Spleen (tissue), 11 donors: Measurements from ENCODE around the gene RGS9BP. TPM values are rescaled to one million over a fixed set of nuclear protein-coding genes. Genes with fewer than 3 reads are reported as not detected.
A peak's percentile ranks its signal among the peaks of the same experiment; 100 is the strongest.

ENCODE experiments used
- DNase-seq: peaks from one replicate; pipeline ENCODE4 v3.0.0-alpha.2; 2020
- H3K27ac ChIP-seq, 8 donors: fragments of 200-600 bp; sonication (generic) in 7 of 8; 1 replicate in 4 of 8; 2 replicates in 4 of 8; pipeline versions ENCODE4 v1.5.0 to v1.8.0; 2016 to 2021; ENCODE audit warnings: inconsistent platforms in 4 of 8, mild to moderate bottlenecking in 4 of 8, moderate library complexity in 1 of 8
- H3K27me3 ChIP-seq, 7 donors: fragments of 200-600 bp; sonication (generic) in 6 of 7; replicated peaks in 1 of 7; 1 replicate in 4 of 7; 2 replicates in 3 of 7; pipeline versions ENCODE4 v1.5.0 to v1.8.0; 2016 to 2021; ENCODE audit warnings: inconsistent platforms in 3 of 7, mild to moderate bottlenecking in 1 of 7
- H3K36me3 ChIP-seq, 6 donors: fragments of 200-600 bp; sonication (generic) in 5 of 6; 1 replicate in 4 of 6; 2 replicates in 2 of 6; pipeline versions ENCODE4 v1.5.0 to v1.8.0; 2016 to 2021; ENCODE audit warnings: inconsistent platforms in 2 of 6
- H3K4me1 ChIP-seq, 6 donors: fragments of 200-600 bp; sonication (generic) in 5 of 6; 1 replicate in 3 of 6; 2 replicates in 3 of 6; pipeline versions ENCODE4 v1.5.0 to v1.8.0; 2016 to 2021; ENCODE audit warnings: inconsistent platforms in 3 of 6
- H3K4me3 ChIP-seq, 8 donors: fragments of 200-600 bp; sonication (generic) in 7 of 8; 1 replicate in 4 of 8; 2 replicates in 4 of 8; pipeline versions ENCODE4 v1.5.0 to v1.8.0; 2016 to 2021; ENCODE audit warnings: inconsistent platforms in 4 of 8, mild to moderate bottlenecking in 4 of 8, moderate library complexity in 2 of 8
- H3K9me3 ChIP-seq, 8 donors: fragments of 200-600 bp; sonication (generic) in 7 of 8; 1 replicate in 4 of 8; 2 replicates in 4 of 8; pipeline versions ENCODE4 v1.5.0 to v1.8.0; 2016 to 2021; ENCODE audit warnings: inconsistent platforms in 4 of 8
- CTCF ChIP-seq, 11 experiments: fragments of 200-600 bp in 7 of 11; fragments of 450-650 bp in 4 of 11; sonication (generic) in 4 of 11; IDR thresholded peaks in 8 of 11; conservative IDR thresholded peaks in 3 of 11; 1 replicate in 7 of 11; 2 replicates in 4 of 11; pipeline versions ENCODE4 v1.4.0 to v1.8.0; 2016 to 2021; ENCODE audit warnings: antibody characterized with exemption in 11 of 11, inconsistent platforms in 4 of 11, mild to moderate bottlenecking in 1 of 11
- POLR2A ChIP-seq, 3 donors: fragments of 450-650 bp; IDR thresholded peaks; one replicate each; pipeline ENCODE4 v1.5.1; 2017; ENCODE audit warnings: antibody characterized with exemption in 3 of 3, mild to moderate bottlenecking in 1 of 3
- POLR2AphosphoS5 ChIP-seq, 3 donors: sonication (generic); formaldehyde crosslinking; IDR thresholded peaks; one replicate each; pipeline ENCODE4 v1.5.1; 2017; ENCODE audit warnings: antibody characterized with exemption in 3 of 3
- WGBS, 5 donors: extraction: QIAGEN DNeasy Blood & Tissue Kit in 3 of 5; methylation state at CpG; one replicate each; pipeline versions ENCODE4 v1.1.5 to v1.1.7; 2013 to 2018; 5-methylcytosine and 5-hydroxymethylcytosine counted together
- intact Hi-C: fragments of 100-400 bp; cut with DNase I; formaldehyde crosslinking; loops from one replicate; pipeline ENCODE4 v1.15.0; 2023; ENCODE audit warnings: low total_unique reads
- polyA plus RNA-seq, 3 donors: library from polyadenylated mRNA; stranded (reverse); fragments of 200-250 nt; gene quantifications; one replicate each; pipeline ENCODE4 v1.2.1, GENCODE V29; 2013
- total RNA-seq, 7 donors: library from RNA; depleted of rRNA in 3 of 7; stranded (reverse); fragments of >200 nt in 3 of 7; fragmentation: NEBNext Ultra II Directional in 4 of 7; extraction: Animal tissue kit (Norgen Biotek cat#: 25700) in 4 of 7; gene quantifications; one replicate each; pipeline versions ENCODE4 v1.1.0 to v1.2.1, GENCODE V29; 2016 to 2021
- donor health status: healthy with polysubstance abuse.
- donor health status: DM: no; HTN: no; CAD: no; lungs with moderate emphysema.
- donor health status: DM: no; HTN: no; CAD: no.
- donor health status: Bipolar disorder and iron deficiency.
- donor health status: healthy.
- donor health status: DM: no; HTN: no; CAD: no.
- donor health status: DM: yes; HTN: yes; CAD: no.

The RGS9BP gene
- total and polyA plus RNA-seq, 10 donors: 0.03 to 0.60 (median 0.23) TPM; not detected in 1

GRCh38 chr19:32631381-32631780 is 44.3 kb upstream of the RGS9BP start:
- Histone ChIP-seq H3K9me3 (no peaks in the 10 kb centered on the region), H3K27ac (no peak overlapping the region), H3K36me3 (peaks cover 0 to 100% (median 55%) of the 10 kb centered on the region in 6 donors), H3K27me3 (no peaks in the 10 kb centered on the region), H3K4me3 (no peak overlapping the region), H3K4me1 (no peaks in the 10 kb centered on the region)
- intact Hi-C loops: no loop called here
- TF ChIP-seq POLR2A (IDR thresholded peaks at IDR 0.05) (no peak), POLR2AphosphoS5 (IDR thresholded peaks at IDR 0.05) (no peak), CTCF (IDR thresholded peaks at IDR 0.05 in 8 of 11, conservative IDR thresholded peaks at IDR 0.05 in 3 of 11) (no peak)
- WGBS, 5 donors: 92 to 98% (median 96%) methylated on average over 15 of the region's 15 CpGs
- DNase-seq: no peak

- no peak for DNase-seq
These were observed 38.2 kb upstream of the RGS9BP start for GRCh38 chr19:32637480-32637879.

GRCh38 chr19:32638625-32639024 is 37.0 kb upstream of the RGS9BP start:
- no peak overlapping the region for H3K27ac ChIP-seq
- H3K36me3 ChIP-seq: peaks cover 0 to 100% (median 67%) of the 10 kb centered on the region in 6 donors
- peaks cover 0 to 13% (median 0%) of the 10 kb centered on the region in 6 donors for H3K4me1 ChIP-seq
- no peaks in the 10 kb centered on the region for H3K27me3 ChIP-seq
- H3K9me3 ChIP-seq: no peaks in the 10 kb centered on the region
- no peak overlapping the region for H3K4me3 ChIP-seq
- DNase-seq: no peak
- 96 to 100% (median 99%) methylated on average over 8 to 13 of the region's 13 CpGs for WGBS, 5 donors
- intact Hi-C loops: no loop called here
- TF ChIP-seq CTCF (IDR thresholded peaks at IDR 0.05 in 8 of 11, conservative IDR thresholded peaks at IDR 0.05 in 3 of 11): no peak
- no peak for TF ChIP-seq POLR2A (IDR thresholded peaks at IDR 0.05)
- peak in 1 of 3 donors; percentile 30 for TF ChIP-seq POLR2AphosphoS5 (IDR thresholded peaks at IDR 0.05)

More at GRCh38 chr19:32637480-32637879, 38.2 kb upstream of the RGS9BP start:
- Histone ChIP-seq H3K4me1 (peaks cover 0 to 3% (median 0%) of the 10 kb centered on the region in 6 donors), H3K27ac (no peak overlapping the region), H3K36me3 (peaks cover 0 to 100% (median 58%) of the 10 kb centered on the region in 6 donors), H3K9me3 (no peaks in the 10 kb centered on the region), H3K4me3 (no peak overlapping the region), H3K27me3 (no peaks in the 10 kb centered on the region)
- intact Hi-C loops: no loop called here
- 89 to 97% (median 91%) methylated on average over 6 to 14 of the region's 14 CpGs for WGBS, 5 donors
- no peak for TF ChIP-seq POLR2A (IDR thresholded peaks at IDR 0.05)
- peak in 1 of 3 donors; percentile 18 for TF ChIP-seq POLR2AphosphoS5 (IDR thresholded peaks at IDR 0.05)

GRCh38 chr19:32642771-32643170 is 32.9 kb upstream of the RGS9BP start:
- H3K4me3 ChIP-seq: no peak overlapping the region
- peaks cover 0 to 100% (median 72%) of the 10 kb centered on the region in 6 donors for H3K36me3 ChIP-seq
- DNase-seq: peak; percentile 84
- H3K4me1 ChIP-seq: peaks cover 0 to 14% (median 0%) of the 10 kb centered on the region in 6 donors
- 72 to 89% (median 78%) methylated on average over 11 to 12 of the region's 12 CpGs for WGBS, 5 donors
- H3K9me3 ChIP-seq: no peaks in the 10 kb centered on the region
- intact Hi-C loops: no loop called here
- TF ChIP-seq CTCF (IDR thresholded peaks at IDR 0.05 in 8 of 11, conservative IDR thresholded peaks at IDR 0.05 in 3 of 11) (no peak), POLR2AphosphoS5 (IDR thresholded peaks at IDR 0.05) (peak in 2 of 3 donors; percentile 33 to 35)
- H3K27me3 ChIP-seq: no peaks in the 10 kb centered on the region
- H3K27ac ChIP-seq: peak overlapping the region in 1 of 8 donors; percentile 5
